Progenitor cell of endocrine pancreas (in vitro differentiated cells): ENCODE results near the gene ARHGAP11B.
A peak's percentile ranks its signal among the peaks of the same experiment; 100 is the strongest.
"Not testable (repeated sequence)": the region's sequence is repeated elsewhere in the genome, so short reads cannot be mapped to it uniquely, and the experiment has no call there.

ENCODE experiments used
- DNase-seq: peaks from one replicate; pipeline ENCODE4 v3.0.0; 2021; ENCODE audit warnings: low spot score; ENCODE audit not compliant: unreplicated experiment
- H3K27ac Mint-ChIP-seq: 2 replicates; pipeline ENCODE4 v1.8.0; 2021; ENCODE audit warnings: mild to moderate bottlenecking, moderate library complexity, mixed read lengths
- H3K27me3 Mint-ChIP-seq: 2 replicates; pipeline ENCODE4 v1.8.0; 2021; ENCODE audit warnings: mixed read lengths
- H3K36me3 Mint-ChIP-seq: 2 replicates; pipeline ENCODE4 v1.8.0; 2022; ENCODE audit warnings: mixed read lengths; ENCODE audit not compliant: insufficient read depth
- H3K4me1 Mint-ChIP-seq: 2 replicates; pipeline ENCODE4 v1.8.0; 2021; ENCODE audit warnings: low read depth, mixed read lengths
- H3K4me3 Mint-ChIP-seq: 2 replicates; pipeline ENCODE4 v1.8.0; 2021; ENCODE audit warnings: low read depth, mild to moderate bottlenecking, moderate library complexity, mixed read lengths
- H3K9me3 Mint-ChIP-seq: 2 replicates; pipeline ENCODE4 v1.8.0; 2021; ENCODE audit warnings: low read depth, mixed read lengths
- CTCF ChIP-seq: fragments of 200-600 bp; sonication (generic); IDR thresholded peaks from one replicate; pipeline ENCODE4 v1.5.0; 2021; ENCODE audit warnings: antibody characterized with exemption, mild to moderate bottlenecking; ENCODE audit not compliant: unreplicated experiment
- long read RNA-seq: library from polyadenylated mRNA; unstranded; transcript quantifications from one replicate; pipeline ENCODE4 v2.0.0, GENCODE V29; 2020

Gene ARHGAP11B
- long read RNA-seq = 0 reads

GRCh38 chr15:30625436-30626193, at the start of gene ARHGAP11B:
Gene ARHGAP11B (plus strand): TSS chr15:30626128.
- H3K4me3 Mint-ChIP-seq = peak within 1 kb of the TSS; percentile 83
- H3K27me3 Mint-ChIP-seq, H3K9me3 Mint-ChIP-seq, H3K36me3 Mint-ChIP-seq: not testable (repeated sequence)
- TF ChIP-seq CTCF = peak; percentile 7
- peaks cover 14% of the 10 kb centered on the region for H3K4me1 Mint-ChIP-seq
- peak; percentile 88 for DNase-seq
- peak within 1 kb of the TSS; percentile 96 for H3K27ac Mint-ChIP-seq

- not testable (repeated sequence) for H3K4me1 Mint-ChIP-seq, H3K4me3 Mint-ChIP-seq, H3K27me3 Mint-ChIP-seq, H3K36me3 Mint-ChIP-seq, H3K9me3 Mint-ChIP-seq, H3K27ac Mint-ChIP-seq, DNase-seq
Measured at GRCh38 chr15:30579394-30579970, 46.4 kb upstream of the ARHGAP11B start.

- not testable (repeated sequence) for H3K27ac Mint-ChIP-seq, H3K27me3 Mint-ChIP-seq, H3K4me3 Mint-ChIP-seq, H3K9me3 Mint-ChIP-seq, H3K36me3 Mint-ChIP-seq, DNase-seq, H3K4me1 Mint-ChIP-seq
Measured at GRCh38 chr15:30580716-30581115, 45.2 kb upstream of the ARHGAP11B start.

GRCh38 chr15:30598953-30599352, 27.0 kb upstream of the ARHGAP11B start:
- not testable (repeated sequence) for H3K27me3 Mint-ChIP-seq, H3K9me3 Mint-ChIP-seq, H3K4me3 Mint-ChIP-seq, H3K36me3 Mint-ChIP-seq, H3K27ac Mint-ChIP-seq, H3K4me1 Mint-ChIP-seq, DNase-seq
- TF ChIP-seq CTCF = peak; percentile 42

GRCh38 chr15:30603796-30604195, 22.1 kb upstream of the ARHGAP11B start, which contains the start of gene GOLGA8H:
Gene GOLGA8H (plus strand): TSS chr15:30604028. CDS start chr15:30604126, 98 bp downstream.
- H3K36me3 Mint-ChIP-seq, DNase-seq, H3K27ac Mint-ChIP-seq, H3K4me1 Mint-ChIP-seq, H3K9me3 Mint-ChIP-seq, H3K4me3 Mint-ChIP-seq, H3K27me3 Mint-ChIP-seq: not testable (repeated sequence)

GRCh38 chr15:30612271-30612670, 13.7 kb upstream of the ARHGAP11B start:
- not testable (repeated sequence) for H3K4me1 Mint-ChIP-seq, H3K9me3 Mint-ChIP-seq, DNase-seq, H3K27ac Mint-ChIP-seq, H3K27me3 Mint-ChIP-seq, H3K4me3 Mint-ChIP-seq, H3K36me3 Mint-ChIP-seq

- H3K27me3 Mint-ChIP-seq = not testable (repeated sequence)
Measured at GRCh38 chr15:30621342-30621741, 4.6 kb upstream of the ARHGAP11B start.

GRCh38 chr15:30626194-30626565, 252 bp downstream of the ARHGAP11B start:
- not testable (repeated sequence) for DNase-seq, H3K36me3 Mint-ChIP-seq, H3K9me3 Mint-ChIP-seq, H3K27me3 Mint-ChIP-seq
- Mint-ChIP-seq H3K27ac (peak overlapping the region; percentile 96), H3K4me1 (peaks cover 14% of the 10 kb centered on the region), H3K4me3 (peak overlapping the region; percentile 83)

More at GRCh38 chr15:30621342-30621741, 4.6 kb upstream of the ARHGAP11B start:
- H3K4me1 Mint-ChIP-seq, H3K4me3 Mint-ChIP-seq, DNase-seq, H3K27ac Mint-ChIP-seq, H3K9me3 Mint-ChIP-seq, H3K36me3 Mint-ChIP-seq: not testable (repeated sequence)
- peak; percentile 46 for TF ChIP-seq CTCF

- DNase-seq = not testable (repeated sequence)
- peaks cover 14% of the 10 kb centered on the region for H3K4me1 Mint-ChIP-seq
Measured at GRCh38 chr15:30626632-30627031, 704 bp downstream of the ARHGAP11B start.

More at GRCh38 chr15:30626632-30627031, 704 bp downstream of the ARHGAP11B start:
- H3K4me3 Mint-ChIP-seq = peak overlapping the region; percentile 83
- H3K27me3 Mint-ChIP-seq, H3K9me3 Mint-ChIP-seq, H3K36me3 Mint-ChIP-seq: not testable (repeated sequence)
- peak overlapping the region; percentile 96 for H3K27ac Mint-ChIP-seq
